Myocyte (in vitro differentiated cells): ENCODE measurements around the gene CEP164. TPM values are rescaled to one million over a fixed set of nuclear protein-coding genes. Genes with fewer than 3 reads are reported as not detected.

Experiments used
- DNase-seq: peaks from one replicate; pipeline ENCODE4 v3.0.0-alpha.2; 2012; ENCODE audit warnings: low read depth
- total RNA-seq: library from RNA; depleted of rRNA; stranded (reverse); fragments of >200 nt; gene quantifications from 2 replicates; pipeline ENCODE4 v1.2.3, GENCODE V29; 2014

CEP164 gene
- total RNA-seq, 1 donor from 2014 or later, result 20.8 TPM

GRCh38 chr11:117356126-117356890 is 28.7 kb downstream of the CEP164 start:
- no peak for DNase-seq

GRCh38 chr11:117361432-117361831 is 33.8 kb downstream of the CEP164 start:
- DNase-seq, result no peak

GRCh38 chr11:117366248-117366647 is 38.6 kb downstream of the CEP164 start:
- no peak for DNase-seq

GRCh38 chr11:117366875-117367274 is 39.2 kb downstream of the CEP164 start:
- no peak for DNase-seq

GRCh38 chr11:117369534-117369933 is 41.9 kb downstream of the CEP164 start:
- no peak for DNase-seq

DNA sequence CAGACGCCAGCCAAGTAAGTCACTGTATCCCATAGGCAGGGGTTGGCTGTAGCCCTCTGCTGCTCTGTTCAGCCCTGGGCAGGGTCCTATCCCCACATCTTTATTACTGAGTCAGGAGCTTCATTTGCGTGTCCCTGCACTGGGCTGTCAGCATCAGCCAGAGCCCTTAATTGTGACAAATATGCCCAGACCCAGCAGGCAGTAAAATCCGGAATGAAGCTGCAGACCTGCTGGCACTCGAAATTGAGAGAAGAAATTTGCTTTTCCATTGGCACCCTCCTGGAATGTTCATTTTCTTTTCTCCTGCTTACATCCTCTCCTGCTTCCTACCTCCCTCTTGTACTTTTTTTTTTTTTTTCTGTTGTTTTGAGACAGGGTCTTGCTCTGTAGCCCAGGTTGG is 43.8 kb downstream of the CEP164 start:
- no peak for DNase-seq

DNA sequence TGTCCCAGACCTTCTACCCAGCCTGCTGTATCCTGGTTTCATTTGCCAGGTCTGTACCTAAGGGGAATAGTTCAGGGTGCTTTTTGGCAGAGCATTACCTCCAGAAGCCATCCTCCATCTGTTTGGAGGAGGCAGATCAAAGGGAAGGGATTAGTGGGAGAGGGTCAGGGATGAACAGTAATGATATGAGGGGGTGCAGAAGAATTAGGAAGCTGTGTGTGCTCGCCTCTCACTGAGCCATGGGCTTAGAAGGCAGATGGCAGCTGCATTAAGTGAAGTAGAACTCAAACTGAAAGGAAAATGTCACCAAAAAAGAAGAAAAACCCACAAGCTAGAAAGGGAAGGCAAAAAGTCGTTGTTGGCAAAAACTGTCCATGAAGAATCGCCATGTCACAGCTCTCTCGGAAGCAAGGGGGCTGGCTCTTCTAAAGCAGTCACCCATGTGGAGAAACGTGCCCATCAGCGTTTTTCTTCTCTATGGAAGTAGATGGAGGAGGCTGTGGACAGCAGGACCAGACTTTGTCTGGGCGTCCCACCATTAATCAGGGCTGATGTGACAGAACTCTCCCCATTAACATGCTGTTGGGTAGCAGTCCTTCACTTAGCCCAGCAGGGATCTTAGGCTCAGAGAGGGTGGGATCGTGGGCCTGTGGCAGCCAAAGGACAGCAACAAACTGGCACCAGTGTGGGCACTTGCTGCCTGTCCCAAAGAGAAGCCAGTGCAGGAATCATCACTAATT is 46.8 kb downstream of the CEP164 start:
- DNase-seq, result no peak

DNA sequence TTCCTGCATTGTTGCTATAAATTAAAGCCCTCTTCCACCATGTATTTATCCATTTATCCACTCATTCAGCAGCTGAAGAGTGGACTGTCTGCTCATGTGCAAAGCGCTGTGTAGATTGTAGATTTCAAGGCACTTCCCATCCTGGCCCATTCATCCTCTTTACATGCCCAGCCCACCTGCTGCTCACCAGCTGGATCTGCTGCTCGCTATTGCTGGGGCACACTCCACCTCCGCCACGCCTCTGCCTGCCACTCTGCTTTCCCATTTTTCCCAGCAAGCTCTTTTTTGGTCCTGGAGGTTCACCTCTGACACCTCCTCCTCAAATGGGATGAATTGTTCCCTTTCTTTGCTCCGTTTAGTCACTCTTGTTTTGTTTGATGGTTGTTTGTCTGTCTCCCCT is 48.3 kb downstream of the CEP164 start:
- no peak for DNase-seq

DNA sequence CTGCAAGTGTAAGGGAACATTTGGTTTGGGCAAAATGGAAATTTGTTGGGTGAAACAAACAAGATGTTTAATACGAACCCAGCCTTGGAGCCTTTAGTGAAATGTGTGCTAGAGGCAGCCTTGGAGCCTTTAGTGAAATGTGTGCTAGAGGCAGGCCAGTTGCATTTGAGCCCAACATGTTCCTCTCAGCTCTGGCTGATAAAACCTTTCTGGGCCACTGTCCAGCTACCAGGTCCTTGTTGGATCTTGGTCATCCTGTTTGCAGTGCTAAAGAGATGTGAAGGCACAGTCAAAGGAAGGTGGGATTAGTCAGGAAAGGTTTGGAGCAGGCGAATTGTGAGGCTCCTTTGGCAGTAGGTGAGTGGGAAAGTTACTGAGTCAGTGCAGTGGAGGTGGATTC is 48.9 kb downstream of the CEP164 start:
- no peak for DNase-seq

DNA sequence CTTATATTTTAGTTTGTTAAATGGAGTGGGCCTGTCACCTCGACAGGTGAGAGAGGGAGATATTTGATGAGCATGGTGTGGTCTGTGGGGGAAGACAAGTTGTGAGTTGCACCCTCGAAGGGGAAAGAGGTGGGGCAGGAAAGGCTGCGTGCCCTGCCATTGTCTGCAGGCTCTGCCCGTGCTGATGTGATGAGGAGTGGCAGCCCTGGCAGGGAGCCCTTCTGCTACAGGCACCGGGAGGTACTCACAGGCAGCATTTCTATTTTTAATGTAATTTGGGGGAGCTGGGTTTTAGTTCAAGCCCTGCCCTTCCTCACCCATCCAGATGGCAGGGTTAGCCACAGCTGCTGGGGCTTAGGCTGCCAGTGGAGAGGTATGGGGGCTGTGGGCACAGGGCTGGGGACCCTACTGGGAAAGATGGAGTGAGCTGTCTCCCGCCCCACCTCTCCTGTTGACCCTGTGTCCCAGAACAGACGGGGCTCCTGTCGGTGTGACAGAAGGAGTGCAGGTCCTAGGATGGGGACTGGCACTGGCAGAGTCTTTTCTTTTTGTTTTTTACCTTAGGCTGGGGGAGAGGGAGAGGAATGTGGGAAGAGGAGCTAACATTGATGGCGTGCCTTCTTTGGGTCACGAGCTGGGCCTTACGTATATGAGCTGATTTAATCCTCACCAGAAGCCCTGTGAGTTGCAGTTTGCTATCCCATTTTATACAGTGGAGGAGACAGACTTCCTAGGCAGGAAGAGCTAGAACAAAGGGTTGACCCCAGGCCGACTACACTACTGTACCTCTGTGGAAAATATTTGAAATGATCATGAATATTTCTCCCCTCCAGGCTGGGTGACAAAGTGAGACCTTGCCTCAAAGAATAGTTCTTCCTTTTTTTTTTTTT is 51.6 kb downstream of the CEP164 start:
- DNase-seq, result peak; percentile 39

- no peak for DNase-seq
Measured at GRCh38 chr11:117380676-117381075, 53.0 kb downstream of the CEP164 start.

GRCh38 chr11:117381481-117382387 is 54.1 kb downstream of the CEP164 start:
- no peak for DNase-seq

GRCh38 chr11:117382746-117383145 is 55.1 kb downstream of the CEP164 start:
- no peak for DNase-seq

DNA sequence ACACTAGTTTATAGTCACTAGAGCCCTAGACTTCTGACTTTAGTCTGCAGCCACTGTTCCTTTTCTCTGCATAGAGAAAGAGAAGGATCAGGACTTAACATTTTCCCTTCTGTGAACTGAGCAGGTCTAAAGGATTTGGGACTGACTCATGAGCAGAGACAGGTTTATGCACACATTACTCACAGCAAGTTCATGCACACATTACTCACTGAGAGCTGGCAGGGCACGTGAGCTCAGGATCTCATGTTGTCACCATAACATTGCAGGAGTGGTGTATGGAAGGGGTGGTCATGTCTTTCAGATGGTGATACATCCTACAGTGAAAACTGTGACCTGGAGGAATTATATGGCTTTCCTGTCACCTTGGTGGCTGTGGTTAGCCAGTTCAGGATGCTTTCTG is 56.4 kb downstream of the CEP164 start:
- DNase-seq, result peak; percentile 51

DNA sequence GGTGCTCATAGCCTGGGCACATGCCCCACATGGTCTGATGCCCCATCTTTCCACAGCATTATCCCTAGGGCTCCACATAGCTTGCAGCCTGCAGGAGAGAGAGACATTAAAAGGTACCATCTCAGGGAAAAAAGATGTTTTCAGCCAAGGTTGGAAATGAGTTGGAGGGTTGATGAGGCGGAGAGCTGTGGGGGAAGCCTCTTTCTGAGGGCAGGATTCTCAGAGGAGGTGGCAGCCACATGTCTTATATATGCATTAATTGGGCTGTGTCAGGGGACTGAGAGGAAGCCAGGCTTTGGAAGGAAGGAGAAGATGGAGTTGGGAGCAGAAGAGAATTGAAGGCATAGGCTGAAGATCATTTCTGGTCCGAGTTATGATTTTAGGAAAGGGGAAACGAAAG is 57.8 kb downstream of the CEP164 start:
- no peak for DNase-seq

GRCh38 chr11:117385906-117386305 is 58.3 kb downstream of the CEP164 start:
- no peak for DNase-seq

GRCh38 chr11:117387992-117388755 is 60.5 kb downstream of the CEP164 start:
- peak; percentile 62 for DNase-seq

DNA sequence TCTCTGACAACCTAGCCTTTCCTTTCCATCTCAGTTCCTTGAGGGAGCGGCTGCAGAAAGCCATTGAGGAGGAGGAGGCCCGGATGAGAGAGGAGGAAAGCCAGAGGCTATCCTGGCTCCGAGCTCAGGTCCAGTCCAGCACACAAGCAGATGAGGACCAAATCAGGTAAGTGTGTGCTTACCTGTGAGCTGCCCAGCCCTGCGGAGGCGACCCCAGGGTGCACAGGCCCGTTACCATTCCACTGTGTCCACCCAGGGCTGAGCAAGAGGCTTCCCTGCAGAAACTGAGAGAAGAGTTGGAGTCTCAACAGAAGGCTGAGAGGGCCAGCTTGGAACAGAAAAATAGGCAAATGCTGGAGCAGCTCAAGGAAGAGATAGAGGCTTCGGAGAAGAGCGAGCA is 63.1 kb downstream of the CEP164 start:
- DNase-seq, result no peak

GRCh38 chr11:117391181-117391580 is 63.5 kb downstream of the CEP164 start:
- DNase-seq, result no peak
